Measurements from ENCODE around the gene PALS1.
A peak's percentile ranks its signal among the peaks of the same experiment; 100 is the strongest.
"Not testable (repeated sequence)": the region's sequence is repeated elsewhere in the genome, so short reads cannot be mapped to it uniquely, and the experiment has no call there.

PALS1 gene

GRCh38 chr14:67260965-67261364, 19.7 kb downstream of the PALS1 start:
- no peak for DNase-seq

GRCh38 chr14:67263499-67264149, 22.4 kb downstream of the PALS1 start:
- no peak for DNase-seq

GRCh38 chr14:67265131-67265530, 23.9 kb downstream of the PALS1 start:
- DNase-seq: no peak

- DNase-seq: no peak
Measured at GRCh38 chr14:67267576-67268328, 26.5 kb downstream of the PALS1 start.

GRCh38 chr14:67268426-67269150, 27.4 kb downstream of the PALS1 start:
- DNase-seq: peak; percentile 6

- no peak for DNase-seq
Measured at GRCh38 chr14:67269298-67270060, 28.2 kb downstream of the PALS1 start.

GRCh38 chr14:67270145-67270753, 29.0 kb downstream of the PALS1 start:
- peak; percentile 24 for DNase-seq

GRCh38 chr14:67270933-67271332, 29.7 kb downstream of the PALS1 start:
- no peak for DNase-seq

GRCh38 chr14:67273281-67273680, 32.0 kb downstream of the PALS1 start:
- not testable (repeated sequence) for DNase-seq

- no peak for DNase-seq
Measured at GRCh38 chr14:67276131-67276530, 34.9 kb downstream of the PALS1 start.

- DNase-seq: no peak
Measured at GRCh38 chr14:67280506-67280905, 39.3 kb downstream of the PALS1 start.

GRCh38 chr14:67285876-67286452, 44.7 kb downstream of the PALS1 start:
- peak; percentile 36 for DNase-seq
